GM18499 (cell line): ENCODE measurements around the gene XYLB.

ENCODE experiments used
- ATAC-seq: cut with Tn5 transposase; IDR thresholded peaks from one replicate; pipeline ENCODE4 v1.9.1; 2021; ENCODE audit warnings: moderate number of reproducible peaks; ENCODE audit not compliant: insufficient read depth, unreplicated experiment

Gene XYLB

DNA sequence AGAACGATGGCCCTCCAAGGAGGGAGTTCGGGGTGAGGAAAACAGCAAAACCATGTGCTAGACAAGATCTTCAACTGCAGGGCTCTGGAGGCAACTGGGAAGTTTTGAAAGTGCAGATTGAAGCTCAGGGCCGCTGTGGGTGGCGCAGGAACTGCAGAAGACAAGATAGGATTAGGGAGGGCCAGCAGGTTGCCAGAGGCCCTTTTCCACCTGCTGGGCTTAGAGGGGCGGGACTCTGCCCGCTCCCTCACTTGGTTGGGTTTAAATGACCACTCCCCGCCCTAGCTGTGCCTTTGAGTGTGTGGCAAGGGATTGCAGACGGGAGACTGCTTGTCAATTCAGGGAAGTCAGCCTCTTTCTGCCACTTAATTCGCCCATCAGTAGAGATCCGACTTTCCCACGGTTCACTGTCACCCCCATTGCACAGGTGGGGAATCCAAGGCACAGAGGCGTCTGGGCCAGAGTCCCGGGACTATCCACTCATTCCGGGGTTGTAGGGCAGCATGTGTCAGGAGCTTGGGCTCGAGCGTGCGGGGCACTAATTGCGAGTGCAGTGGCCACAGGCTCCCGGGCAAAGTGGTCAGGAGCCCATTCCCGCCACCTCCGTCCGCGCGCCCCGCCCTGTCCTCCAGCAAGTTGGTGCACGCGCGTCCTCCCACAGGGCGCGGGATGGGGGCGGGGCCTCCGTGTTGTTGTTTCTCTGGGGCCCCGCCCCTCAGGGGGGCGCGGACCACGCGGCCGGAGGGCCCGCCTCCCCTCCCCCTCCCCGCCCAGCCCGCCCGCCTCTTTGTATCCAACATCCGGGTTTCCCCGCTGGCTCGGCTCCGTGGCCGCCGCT lies 106.7 kb downstream of the XYLB start, which contains the start of gene ACVR2B:
Gene ACVR2B, plus strand, starts transcription at position 816 of the 838 bp plus-strand sequence. CDS start 433 bp downstream, outside the sequence.
- no peak for ATAC-seq

DNA sequence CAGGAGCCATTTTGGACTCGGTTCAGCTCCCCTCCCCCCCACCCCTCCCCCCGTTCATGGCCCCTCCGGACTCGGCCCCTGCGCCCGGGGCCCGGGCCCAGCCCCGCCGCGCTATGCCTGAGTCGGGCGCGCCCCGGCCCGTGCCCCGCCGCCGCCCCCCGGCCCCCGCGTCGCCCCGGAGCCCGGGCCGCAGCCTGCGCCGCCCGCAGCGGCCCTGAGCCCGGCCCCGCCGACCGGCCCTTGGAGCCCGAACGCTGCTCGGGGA lies 107.3 kb downstream of the XYLB start:
- no peak for ATAC-seq

DNA sequence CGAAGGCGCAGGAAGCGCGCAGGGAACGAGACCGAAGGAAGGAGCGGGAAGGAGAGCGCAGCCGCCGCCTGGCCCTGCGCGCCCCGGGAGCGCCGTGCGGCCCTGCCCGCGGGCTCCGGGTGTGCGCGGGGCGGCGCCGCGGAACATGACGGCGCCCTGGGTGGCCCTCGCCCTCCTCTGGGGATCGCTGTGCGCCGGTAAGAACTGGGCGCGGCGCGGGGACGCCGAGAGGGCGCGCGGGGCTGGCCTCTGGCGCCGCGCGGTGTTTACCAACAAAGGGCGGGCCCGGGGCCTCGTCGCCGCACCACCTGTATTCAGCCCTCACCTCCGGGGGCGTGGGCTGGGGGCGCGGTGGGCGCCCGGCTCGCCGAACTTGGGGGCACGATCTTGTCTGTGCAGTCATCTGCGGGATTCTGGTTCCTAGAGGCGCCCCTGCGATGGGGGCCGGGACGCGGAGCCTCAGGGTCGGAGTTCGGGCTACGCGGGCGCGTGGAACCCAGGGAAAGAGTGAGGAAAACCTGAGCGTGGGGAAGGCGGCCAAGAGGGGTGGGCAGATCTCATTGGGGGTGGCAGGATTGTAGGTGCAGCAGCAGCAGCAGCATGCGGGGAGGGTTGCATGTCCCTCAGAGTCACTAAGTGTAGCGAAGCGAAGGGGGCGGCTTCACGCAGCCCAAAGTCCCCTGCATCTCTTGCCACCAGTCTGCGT lies 107.7 kb downstream of the XYLB start:
- no peak for ATAC-seq

DNA sequence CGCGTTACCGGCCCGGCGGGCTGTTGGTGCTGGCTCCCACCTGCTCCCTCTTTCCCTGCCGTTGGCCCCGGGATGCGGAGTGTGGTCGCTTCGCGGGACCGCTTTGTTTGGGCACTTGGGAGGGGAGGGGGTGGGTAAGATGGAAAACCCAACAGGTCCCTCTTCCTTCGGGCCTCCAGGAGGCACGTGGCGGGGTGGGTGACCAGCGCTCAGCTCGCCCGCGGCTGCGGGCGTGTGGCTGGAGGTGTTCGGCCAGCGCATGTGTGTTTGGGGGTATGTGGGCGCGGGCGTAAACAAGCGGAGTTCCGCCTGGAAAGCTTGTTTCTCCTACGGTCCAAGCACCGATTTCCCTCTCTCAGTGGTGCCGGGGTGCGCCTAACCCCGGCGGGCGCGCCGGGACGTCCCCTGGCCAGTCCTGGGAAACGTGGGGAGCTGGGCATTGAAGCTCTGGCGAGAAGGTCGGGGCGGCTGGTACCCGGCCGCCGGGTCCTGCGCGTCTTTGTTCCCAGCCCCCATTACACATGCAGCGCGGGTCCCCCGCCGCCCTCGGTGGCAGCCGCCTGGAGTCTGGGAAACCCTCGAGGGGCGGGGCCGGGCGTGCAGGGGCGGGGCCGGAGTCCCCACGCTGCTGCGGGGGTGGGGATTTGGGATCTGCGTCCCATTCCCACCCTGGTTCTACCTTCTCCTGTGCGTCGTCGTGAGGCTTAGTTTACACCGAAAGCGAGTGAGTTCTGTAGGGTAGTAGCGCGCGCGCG lies 108.5 kb downstream of the XYLB start:
- ATAC-seq: no peak

DNA sequence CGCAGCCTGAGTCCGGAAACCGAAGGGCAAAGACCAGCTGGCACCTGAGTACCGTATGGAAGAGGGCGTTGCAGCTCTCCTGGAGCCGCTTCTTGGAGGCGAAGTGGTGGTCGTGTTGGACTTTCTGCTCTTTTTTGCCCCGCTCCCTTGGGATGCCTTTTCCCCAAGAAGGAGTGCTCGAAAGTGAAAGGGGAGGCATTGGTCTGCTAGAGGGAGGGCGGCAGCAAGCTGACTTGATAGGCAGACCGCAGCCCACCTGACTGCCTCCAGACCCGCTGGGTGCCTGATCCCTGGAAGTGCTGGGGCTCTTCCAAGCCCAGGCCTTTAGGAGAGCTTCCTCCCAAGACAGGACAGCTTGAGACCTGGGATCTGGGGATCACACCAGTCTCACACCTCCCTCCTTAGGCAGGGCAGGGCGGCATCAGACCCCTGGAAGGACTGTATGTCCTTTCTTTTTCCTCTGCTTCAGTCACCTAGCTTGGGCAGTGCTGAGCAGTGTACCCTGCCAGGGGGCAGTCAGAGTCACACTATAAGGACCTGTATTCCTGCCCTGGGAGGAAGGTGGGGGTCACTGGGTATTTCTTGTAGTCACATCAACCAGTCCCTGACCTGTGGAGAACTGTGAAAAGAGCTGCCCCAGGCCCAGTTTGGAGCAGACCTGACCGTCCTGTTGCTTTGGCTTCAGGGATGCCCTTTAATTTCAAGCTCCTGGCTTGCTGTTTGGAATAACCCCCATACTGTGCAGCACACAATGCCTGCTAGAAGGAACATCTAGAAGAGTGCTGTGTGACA lies 109.2 kb downstream of the XYLB start:
- no peak for ATAC-seq

DNA sequence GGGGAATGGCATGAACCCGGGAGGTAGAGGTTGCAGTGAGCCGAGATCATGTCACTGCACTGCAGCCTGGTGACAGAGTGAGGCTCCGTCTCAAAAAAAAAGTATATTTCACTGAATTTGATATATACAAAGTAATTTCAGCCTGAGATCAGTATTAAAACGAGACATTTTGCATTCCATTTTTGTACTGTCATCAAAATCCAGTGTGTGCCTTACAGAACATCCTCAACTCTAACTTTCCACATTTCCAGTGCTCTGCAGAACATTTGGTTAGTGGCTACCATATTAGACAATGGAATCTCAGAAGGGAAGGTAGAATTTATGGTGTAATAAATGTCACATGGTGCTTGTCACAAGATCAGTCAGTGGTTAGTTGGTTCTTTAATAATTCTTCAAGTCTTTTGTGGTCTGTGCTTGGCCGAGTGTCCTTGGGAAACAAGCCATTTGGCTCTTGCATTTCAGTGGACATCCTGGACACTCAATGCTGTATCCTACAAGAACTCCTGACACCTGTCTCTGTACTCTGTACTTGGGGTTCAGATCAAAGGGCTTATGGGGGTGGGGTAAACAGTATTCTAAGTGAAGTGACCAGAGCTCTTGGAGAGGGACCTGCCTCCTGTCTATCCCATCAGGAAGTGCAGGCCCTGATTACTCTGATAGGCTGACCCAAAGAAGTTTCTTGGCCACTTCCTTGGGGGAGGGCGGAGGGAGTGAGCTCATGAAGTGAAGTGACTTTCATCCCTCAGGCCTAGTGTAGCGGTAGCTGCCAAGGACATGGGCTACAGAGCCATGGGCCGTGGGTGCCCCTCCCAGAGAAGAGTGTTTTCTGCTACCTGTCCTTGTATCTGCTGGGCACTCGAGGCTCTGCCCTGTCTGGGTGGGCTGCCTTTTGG lies 110.8 kb downstream of the XYLB start:
- no peak for ATAC-seq

DNA sequence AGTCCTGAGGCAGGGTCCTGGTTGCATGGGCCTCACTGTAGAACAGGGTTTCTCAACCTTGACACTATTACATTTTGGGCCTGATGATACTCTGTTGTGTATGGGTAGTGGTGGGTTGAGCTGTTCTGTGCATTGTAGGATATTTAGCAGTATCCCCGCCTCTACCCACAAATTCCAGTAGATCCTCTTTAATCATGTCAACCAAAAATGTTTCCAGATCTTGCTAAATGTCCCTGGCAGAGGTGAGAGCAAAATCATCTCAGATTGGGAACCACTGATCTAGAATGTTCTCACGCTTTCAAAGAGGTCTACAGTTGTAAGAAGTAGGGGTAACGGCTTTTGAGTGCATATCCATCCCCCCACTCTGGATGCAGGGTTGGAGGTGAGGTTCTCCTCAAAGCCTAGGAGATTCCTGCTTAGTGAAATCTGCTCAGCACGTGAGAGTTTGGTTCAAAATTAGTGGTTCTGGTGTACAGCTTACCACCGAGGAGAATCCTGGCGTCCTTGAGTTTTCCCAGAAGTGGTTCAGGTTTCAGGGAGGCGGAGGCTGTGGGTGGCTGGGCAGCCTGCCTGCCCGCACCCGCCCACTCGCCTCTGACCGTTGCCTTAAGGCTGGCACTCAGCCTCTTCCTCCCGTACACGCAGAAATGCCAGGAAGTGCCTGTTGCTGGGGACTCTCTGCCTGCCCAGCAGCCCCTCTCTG lies 112.4 kb downstream of the XYLB start:
- ATAC-seq: no peak

DNA sequence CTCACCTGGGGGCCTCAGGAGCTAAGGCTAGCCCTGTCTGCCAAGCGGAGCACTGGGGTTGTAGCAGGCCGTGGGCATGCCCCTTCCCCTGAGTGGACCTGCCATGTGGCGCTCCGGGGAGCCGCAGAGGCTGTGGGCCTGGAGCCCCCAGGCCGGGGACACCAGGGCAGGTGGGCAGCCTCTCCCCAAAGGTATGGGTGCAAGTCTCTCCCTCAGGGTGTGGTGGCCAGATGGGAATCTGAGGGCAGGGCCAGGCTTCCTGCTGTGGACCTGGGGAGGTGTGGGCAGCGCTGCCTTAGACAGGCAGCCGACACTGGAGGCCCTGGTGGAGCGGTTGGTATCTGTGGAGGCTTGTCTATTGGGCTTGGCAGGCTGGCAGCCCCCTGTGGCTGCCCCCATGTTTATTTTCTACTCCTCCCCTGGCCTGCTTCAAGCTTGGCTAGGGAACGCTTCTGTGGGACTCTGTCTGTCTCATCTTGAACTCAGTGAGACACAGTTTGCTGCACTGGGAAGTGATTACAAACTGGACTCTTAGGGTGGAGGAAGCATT lies 113.0 kb downstream of the XYLB start:
- no peak for ATAC-seq

DNA sequence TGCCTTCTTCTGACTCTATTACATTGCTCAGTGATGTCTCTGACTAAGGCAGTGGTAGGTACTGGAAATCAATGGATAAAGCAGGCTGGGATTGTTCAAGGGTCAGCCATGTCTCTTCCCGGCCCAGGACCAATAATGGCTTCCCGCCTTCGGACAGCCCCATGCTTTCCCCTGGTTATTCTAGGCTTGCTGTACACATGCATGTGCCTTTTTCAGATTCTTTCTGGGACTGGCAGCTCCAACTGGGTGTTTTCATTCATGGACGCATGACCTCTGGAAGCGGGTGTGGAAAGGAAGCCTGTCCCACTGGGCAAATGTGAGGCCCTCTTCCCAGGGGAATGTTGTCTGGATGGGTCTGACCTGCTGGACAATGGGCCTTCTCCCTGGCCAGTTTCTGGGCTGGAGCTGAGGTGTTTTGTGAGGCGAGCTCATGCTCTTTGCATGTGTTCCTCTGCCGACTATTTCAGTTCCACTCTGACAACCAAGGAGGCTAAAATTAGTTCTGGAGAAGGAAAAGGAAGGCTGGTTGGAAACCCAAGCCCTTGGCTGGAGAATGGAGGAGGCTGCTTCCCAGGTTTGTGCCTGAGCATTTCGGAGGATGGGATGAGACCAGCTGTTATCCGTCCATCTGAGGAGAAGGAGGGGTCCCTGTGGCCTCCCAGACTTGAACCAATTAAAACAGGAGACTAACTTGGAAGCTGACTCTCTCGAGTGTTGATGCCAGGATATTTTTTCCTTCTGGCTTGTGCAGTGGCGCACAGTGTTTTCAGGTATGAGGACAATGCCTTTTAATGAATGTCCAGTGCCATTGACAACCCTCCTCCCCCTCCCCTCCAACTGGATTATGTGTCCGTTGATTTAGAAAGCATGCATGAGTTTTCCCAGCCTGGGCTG lies 114.0 kb downstream of the XYLB start:
- no peak for ATAC-seq
